IMR-90 (cell line): ENCODE data around the gene SP2.

Experiments
- CEBPB ChIP-seq: IDR thresholded peaks from 2 replicates; pipeline ENCODE4 v1.6.1; 2012; ENCODE audit warnings: low read depth, low read length, improper control_type of control experiment
- POLR2A ChIP-seq: IDR thresholded peaks from 2 replicates; pipeline ENCODE4 v1.6.1; 2012; ENCODE audit warnings: mild to moderate bottlenecking, low read depth, low read length
- RAD21 ChIP-seq: IDR thresholded peaks from 2 replicates; pipeline ENCODE4 v1.6.1; 2012; ENCODE audit warnings: low read length, improper control_type of control experiment
- RFX5 ChIP-seq: IDR thresholded peaks from 2 replicates; pipeline ENCODE4 v1.8.0; 2012; ENCODE audit warnings: low read depth, mild to moderate bottlenecking, low read length, moderate library complexity
- SMC3 ChIP-seq: fragments of 150-350 bp; IDR thresholded peaks from 2 replicates; pipeline ENCODE4 v1.6.1; 2016; ENCODE audit warnings: low read depth, mild to moderate bottlenecking, antibody characterized with exemption, low read length, moderate library complexity
- TF ChIP-seq, protein P1 (sequence below): fragments of 150-350 bp; IDR thresholded peaks from 2 replicates; pipeline ENCODE4 v1.6.1; 2016; ENCODE audit warnings: low read depth, mild to moderate bottlenecking, low read length, moderate library complexity, borderline replicate concordance
- TF ChIP-seq, protein P2 (sequence below): conservative IDR thresholded peaks from 2 replicates; pipeline ENCODE4 v1.5.1; 2012; ENCODE audit warnings: mild to moderate bottlenecking, low read depth, low read length, improper control_type of control experiment

DNA sequence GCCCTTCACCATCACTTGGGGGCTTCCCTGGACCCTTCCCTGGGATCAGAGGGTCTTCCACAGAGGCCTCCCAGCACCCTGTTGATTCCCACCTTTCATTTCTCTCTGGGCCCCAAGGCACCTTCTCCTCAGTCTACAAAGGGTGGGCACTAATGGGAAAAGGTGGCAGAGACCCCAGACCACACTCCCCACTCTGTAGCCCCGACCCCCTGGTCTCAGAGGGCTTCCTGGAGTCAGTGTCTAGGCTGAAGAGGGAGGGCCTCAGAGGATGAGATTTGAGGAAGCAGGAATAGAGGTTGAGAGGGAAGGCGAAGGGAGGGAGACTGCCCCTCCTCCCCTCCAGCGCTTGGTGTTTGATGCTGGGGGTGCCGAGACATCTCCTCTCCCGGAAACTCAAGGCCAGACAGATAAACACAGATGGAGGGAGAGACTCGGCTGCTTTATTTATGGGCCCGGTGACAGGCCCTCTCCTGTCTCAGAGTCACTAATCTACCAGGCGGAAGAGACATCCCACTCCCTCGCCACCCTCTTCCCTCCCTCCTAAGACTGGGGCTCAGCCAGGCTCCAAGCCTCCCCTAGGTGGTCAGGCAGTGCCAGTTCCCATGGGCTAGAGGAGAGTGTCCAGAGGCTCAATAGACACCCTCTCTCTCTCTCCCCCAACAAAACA lies 18.5 kb upstream of the SP2 start:
- TF ChIP-seq, protein P1, sequence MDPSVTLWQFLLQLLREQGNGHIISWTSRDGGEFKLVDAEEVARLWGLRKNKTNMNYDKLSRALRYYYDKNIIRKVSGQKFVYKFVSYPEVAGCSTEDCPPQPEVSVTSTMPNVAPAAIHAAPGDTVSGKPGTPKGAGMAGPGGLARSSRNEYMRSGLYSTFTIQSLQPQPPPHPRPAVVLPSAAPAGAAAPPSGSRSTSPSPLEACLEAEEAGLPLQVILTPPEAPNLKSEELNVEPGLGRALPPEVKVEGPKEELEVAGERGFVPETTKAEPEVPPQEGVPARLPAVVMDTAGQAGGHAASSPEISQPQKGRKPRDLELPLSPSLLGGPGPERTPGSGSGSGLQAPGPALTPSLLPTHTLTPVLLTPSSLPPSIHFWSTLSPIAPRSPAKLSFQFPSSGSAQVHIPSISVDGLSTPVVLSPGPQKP: no peak
- TF ChIP-seq RFX5 (no peak), RAD21 (no peak), POLR2A (no peak), SMC3 (no peak), CEBPB (no peak)
- TF ChIP-seq, protein P2, sequence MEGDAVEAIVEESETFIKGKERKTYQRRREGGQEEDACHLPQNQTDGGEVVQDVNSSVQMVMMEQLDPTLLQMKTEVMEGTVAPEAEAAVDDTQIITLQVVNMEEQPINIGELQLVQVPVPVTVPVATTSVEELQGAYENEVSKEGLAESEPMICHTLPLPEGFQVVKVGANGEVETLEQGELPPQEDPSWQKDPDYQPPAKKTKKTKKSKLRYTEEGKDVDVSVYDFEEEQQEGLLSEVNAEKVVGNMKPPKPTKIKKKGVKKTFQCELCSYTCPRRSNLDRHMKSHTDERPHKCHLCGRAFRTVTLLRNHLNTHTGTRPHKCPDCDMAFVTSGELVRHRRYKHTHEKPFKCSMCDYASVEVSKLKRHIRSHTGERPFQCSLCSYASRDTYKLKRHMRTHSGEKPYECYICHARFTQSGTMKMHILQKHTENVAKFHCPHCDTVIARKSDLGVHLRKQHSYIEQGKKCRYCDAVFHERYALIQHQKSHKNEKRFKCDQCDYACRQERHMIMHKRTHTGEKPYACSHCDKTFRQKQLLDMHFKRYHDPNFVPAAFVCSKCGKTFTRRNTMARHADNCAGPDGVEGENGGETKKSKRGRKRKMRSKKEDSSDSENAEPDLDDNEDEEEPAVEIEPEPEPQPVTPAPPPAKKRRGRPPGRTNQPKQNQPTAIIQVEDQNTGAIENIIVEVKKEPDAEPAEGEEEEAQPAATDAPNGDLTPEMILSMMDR: no peak
